ENCODE measurements around the gene ATP7B. TPM values are rescaled to one million over a fixed set of nuclear protein-coding genes. Genes with fewer than 3 reads are reported as not detected.
"Not testable (repeated sequence)": the region's sequence is repeated elsewhere in the genome, so short reads cannot be mapped to it uniquely, and the experiment has no call there.

ATP7B gene
- total RNA-seq, 2 experiments from 2014 or later, result 0.85 to 1.2 TPM

GRCh38 chr13:51993713-51994112 is 17.5 kb downstream of the ATP7B start:
- no peak for TF ChIP-seq CTCF (IDR thresholded peaks at IDR 0.05)
- Histone ChIP-seq H3K9me3 (ENCODE audit: control insufficient read depth in 1 of 2, insufficient read depth in 1 of 2, low read length in 2 of 2) (no peaks in the 10 kb centered on the region), H3K27me3 (ENCODE audit: control insufficient read depth in 1 of 2, insufficient read depth in 2 of 2, low read length in 2 of 2) (no peaks in the 10 kb centered on the region), H3K4me3 (ENCODE audit: low read length) (no peak overlapping the region), H3K36me3 (ENCODE audit: insufficient read depth, low read length) (no peaks in the 10 kb centered on the region), H3K4me1 (ENCODE audit: insufficient read depth, low read length) (no peaks in the 10 kb centered on the region), H3K27ac (ENCODE audit: low read depth in 1 of 2, low read length in 2 of 2) (no peak overlapping the region)
- CTCF ChIA-PET, result interaction anchor here (1.2 kb wide), 1 partner anchor 477 kb away, joined by 4 read pairs; no protein-coding TSS in a partner anchor
- Mint-ChIP-seq H3K27me3 (no peaks in the 10 kb centered on the region), H3K27ac (no peak overlapping the region), H3K4me3 (no peak overlapping the region), H3K9me3 (no peaks in the 10 kb centered on the region), H3K4me1 (ENCODE audit: low read depth) (no peaks in the 10 kb centered on the region), H3K36me3 (ENCODE audit: low read depth) (no peaks in the 10 kb centered on the region)
- POLR2A ChIA-PET, result no interaction called here
- no peak for ATAC-seq (ENCODE audit: poor library complexity)
- no peak for DNase-seq
- intact Hi-C loops (cut with DNase I, micrococcal nuclease), result no loop called here

- POLR2A ChIA-PET, result no interaction called here
- peaks cover 3% of the 10 kb centered on the region for H3K27me3 Mint-ChIP-seq
- CTCF ChIA-PET, result no interaction called here
Observed at GRCh38 chr13:51988988-51989618, 22.1 kb downstream of the ATP7B start.

GRCh38 chr13:51984904-51985303 is 26.3 kb downstream of the ATP7B start:
- CTCF ChIA-PET; H3K4me3 Mint-ChIP-seq; H3K27ac ChIP-seq (ENCODE audit: low read depth in 1 of 2, low read length in 2 of 2); intact Hi-C loops (cut with DNase I, micrococcal nuclease); ATAC-seq (ENCODE audit: poor library complexity); POLR2A ChIA-PET; H3K27me3 Mint-ChIP-seq; H3K4me1 Mint-ChIP-seq (ENCODE audit: low read depth); H3K4me1 ChIP-seq (ENCODE audit: insufficient read depth, low read length); H3K4me3 ChIP-seq (ENCODE audit: low read length); DNase-seq; H3K36me3 ChIP-seq (ENCODE audit: insufficient read depth, low read length); H3K36me3 Mint-ChIP-seq (ENCODE audit: low read depth); H3K9me3 Mint-ChIP-seq; H3K27ac Mint-ChIP-seq; H3K27me3 ChIP-seq (ENCODE audit: control insufficient read depth in 1 of 2, insufficient read depth in 2 of 2, low read length in 2 of 2): not testable (repeated sequence)
- H3K9me3 ChIP-seq (ENCODE audit: control insufficient read depth in 1 of 2, insufficient read depth in 1 of 2, low read length in 2 of 2), result peaks cover 0 to 10% of the 10 kb centered on the region in 2 experiments

More at GRCh38 chr13:51988988-51989618, 22.1 kb downstream of the ATP7B start:
- Mint-ChIP-seq H3K36me3 (ENCODE audit: low read depth) (peaks cover 2% of the 10 kb centered on the region), H3K27ac (no peak overlapping the region), H3K4me1 (ENCODE audit: low read depth) (no peaks in the 10 kb centered on the region), H3K9me3 (peaks cover 8% of the 10 kb centered on the region), H3K4me3 (no peak overlapping the region)
- DNase-seq (no peak), ATAC-seq (ENCODE audit: poor library complexity) (no peak)
- intact Hi-C loops (cut with DNase I, micrococcal nuclease), result no loop called here
- H3K4me3 ChIP-seq (ENCODE audit: low read length), result no peak overlapping the region
- no peak overlapping the region for H3K27ac ChIP-seq (ENCODE audit: low read depth in 1 of 2, low read length in 2 of 2)
- H3K4me1 ChIP-seq (ENCODE audit: insufficient read depth, low read length), result no peaks in the 10 kb centered on the region
- no peaks in the 10 kb centered on the region for H3K36me3 ChIP-seq (ENCODE audit: insufficient read depth, low read length)
- no peaks in the 10 kb centered on the region for H3K27me3 ChIP-seq (ENCODE audit: control insufficient read depth in 1 of 2, insufficient read depth in 2 of 2, low read length in 2 of 2)
- no peak for TF ChIP-seq CTCF (IDR thresholded peaks at IDR 0.05)
- H3K9me3 ChIP-seq (ENCODE audit: control insufficient read depth in 1 of 2, insufficient read depth in 1 of 2, low read length in 2 of 2), result no peaks in the 10 kb centered on the region

- H3K4me3 Mint-ChIP-seq; CTCF ChIA-PET; intact Hi-C loops (cut with DNase I, micrococcal nuclease); H3K27ac ChIP-seq (ENCODE audit: low read depth in 1 of 2, low read length in 2 of 2); H3K27me3 Mint-ChIP-seq; ATAC-seq (ENCODE audit: poor library complexity); DNase-seq; H3K36me3 Mint-ChIP-seq (ENCODE audit: low read depth); H3K27ac Mint-ChIP-seq; H3K4me1 Mint-ChIP-seq (ENCODE audit: low read depth); H3K9me3 Mint-ChIP-seq; H3K4me3 ChIP-seq (ENCODE audit: low read length); POLR2A ChIA-PET; H3K36me3 ChIP-seq (ENCODE audit: insufficient read depth, low read length); H3K27me3 ChIP-seq (ENCODE audit: control insufficient read depth in 1 of 2, insufficient read depth in 2 of 2, low read length in 2 of 2); H3K4me1 ChIP-seq (ENCODE audit: insufficient read depth, low read length): not testable (repeated sequence)
- H3K9me3 ChIP-seq (ENCODE audit: control insufficient read depth in 1 of 2, insufficient read depth in 1 of 2, low read length in 2 of 2), result peaks cover 0 to 10% of the 10 kb centered on the region in 2 experiments
Observed at GRCh38 chr13:51983292-51983691, 28.0 kb downstream of the ATP7B start.

Measured in CD4-positive, alpha-beta T cell (primary cell).